DMS153 (cell line): Measurements from ENCODE around the gene SYNGR2.

Experiments
- DNase-seq: peaks from one replicate; lab custom pipeline; 2025; lab: John Stamatoyannopoulos, UW

The SYNGR2 gene

GRCh38 chr17:78168242-78168902 is at the start of gene SYNGR2:
TSS of gene SYNGR2 (plus strand) at chr17:78168581. CDS start at chr17:78168617, 36 bp downstream.
- peak; percentile 58 for DNase-seq

DNA sequence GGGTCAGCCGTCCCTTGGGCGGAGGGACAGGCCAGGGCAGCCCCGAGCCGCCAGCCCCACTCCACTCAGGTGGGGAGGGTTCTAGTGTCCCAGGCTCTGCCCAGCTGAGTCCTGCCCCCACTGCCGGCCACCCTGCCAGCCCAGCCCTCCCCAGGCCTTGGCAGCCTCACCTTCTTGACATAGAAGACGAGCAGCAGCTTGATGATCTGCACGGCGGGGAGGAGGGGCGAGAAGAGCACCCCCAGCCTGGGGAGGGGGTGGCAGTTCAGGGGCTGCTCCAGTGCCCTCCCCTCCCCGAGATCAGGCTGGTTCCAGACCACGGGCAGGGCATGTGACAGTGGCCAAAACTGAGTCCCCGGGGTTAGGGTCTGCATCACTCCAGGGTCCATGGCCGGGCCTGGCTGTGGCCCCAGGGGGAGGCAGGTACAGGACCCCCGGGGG is 49.6 kb upstream of the SYNGR2 start:
- DNase-seq = no peak

- no peak for DNase-seq
Observed at GRCh38 chr17:78120537-78120936, 47.8 kb upstream of the SYNGR2 start.

DNA sequence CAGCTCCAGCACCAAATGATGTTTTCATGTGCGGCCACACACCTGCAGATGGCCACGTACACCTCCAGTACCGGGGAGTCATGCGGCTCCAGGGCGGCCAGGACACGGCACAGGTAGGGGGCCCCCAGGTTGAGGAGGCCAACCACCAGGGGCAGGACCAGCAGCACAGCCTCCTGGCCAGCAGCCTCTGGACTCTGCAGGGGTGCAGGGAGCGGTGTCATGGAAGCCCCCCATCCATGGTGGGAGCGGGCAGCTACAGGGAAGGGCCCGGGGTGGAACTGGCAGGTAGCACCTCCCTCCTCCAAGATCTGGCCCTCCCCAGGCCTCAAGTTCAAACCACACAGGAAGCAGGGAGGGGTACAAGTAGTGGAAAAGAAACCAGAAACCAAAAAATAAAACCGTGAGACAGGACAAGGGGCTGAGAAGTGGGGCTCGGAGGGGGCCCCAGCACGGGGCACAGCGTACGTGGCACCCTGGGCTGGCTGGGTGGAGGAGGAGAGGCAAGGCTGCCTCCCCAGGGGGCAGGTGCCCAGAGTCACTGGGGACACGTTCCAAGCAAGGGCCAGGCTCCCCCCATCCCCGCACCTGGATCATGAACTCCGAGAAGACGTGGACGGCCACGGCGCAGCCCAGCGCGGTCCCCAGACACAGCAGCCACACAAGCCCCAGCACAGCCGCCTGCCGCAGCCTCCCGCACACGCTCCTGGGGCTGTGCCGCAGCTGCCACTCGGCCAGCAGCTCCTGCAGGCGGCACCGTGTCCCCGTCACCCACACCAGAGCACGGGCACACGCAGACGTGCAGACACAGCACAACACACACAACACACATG is 47.2 kb upstream of the SYNGR2 start:
- no peak for DNase-seq

DNA sequence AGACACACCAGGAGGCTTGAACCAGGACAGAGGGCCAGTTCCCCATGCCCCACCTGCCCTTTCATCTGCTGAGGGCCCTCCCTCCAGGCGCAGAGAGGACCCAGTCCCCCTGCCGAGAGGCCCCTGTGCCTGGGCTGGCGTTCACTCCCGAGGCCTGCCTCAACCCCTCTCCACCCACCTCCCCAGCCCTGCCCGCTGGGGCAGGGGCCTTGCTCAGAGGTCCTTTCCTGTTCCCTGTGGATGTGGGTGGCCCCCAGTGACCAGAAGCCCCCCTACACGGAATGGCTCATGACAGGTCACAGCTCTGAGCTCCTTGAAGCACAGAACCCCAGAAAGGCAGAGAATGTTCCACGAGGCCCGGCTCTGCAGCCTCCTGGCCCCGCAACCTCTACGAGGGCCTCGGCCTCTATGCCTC is 46.6 kb upstream of the SYNGR2 start:
- no peak for DNase-seq

DNA sequence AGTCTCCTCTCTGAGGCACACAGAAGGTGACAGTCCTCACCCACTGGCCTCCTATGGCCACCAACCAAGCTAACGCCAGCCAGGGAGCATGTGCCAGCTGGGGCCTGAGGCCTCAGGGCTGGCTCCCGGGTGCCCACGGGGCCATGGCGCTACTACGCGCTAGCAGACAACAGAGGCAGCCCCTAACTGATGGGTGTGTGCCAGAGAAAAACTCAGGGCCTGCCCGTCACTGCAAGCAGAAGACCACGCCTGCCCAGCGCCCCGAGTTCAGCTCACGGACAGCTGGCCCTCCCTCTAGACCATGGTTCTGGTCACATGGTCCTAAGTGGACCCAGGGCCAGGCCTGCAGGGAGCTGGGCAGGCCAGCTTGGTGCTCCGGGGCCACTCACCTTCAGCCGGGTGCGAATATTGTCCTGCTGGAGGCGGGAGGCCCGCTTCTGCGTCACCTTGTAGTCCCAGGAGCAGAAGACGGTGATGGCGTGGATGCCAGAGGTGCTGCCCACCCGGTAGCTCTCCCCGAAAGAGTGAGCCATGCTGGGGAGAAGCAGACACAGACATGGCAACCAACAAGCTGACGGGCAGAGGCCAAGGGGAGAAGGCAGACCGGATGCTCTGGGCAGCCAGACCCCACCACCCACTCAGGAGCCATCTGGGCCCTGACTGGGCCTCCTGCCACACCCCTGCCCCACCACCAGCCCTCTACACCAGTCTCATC is 46.0 kb upstream of the SYNGR2 start:
- no peak for DNase-seq

DNA sequence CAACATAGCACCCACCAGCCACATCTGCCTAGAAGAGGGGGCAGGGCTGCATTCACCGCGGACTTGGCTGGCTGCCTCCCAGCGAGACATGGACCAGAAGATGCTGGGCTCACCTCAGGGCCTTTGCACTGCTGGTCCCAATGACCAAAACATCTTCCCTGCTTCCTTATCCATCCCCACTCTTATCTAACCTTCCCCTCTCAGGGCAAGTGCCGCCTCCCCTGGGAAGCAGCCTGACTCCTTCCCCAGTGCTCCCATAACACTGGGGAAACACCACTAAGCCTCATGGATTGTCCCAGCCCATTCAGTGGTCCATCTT is 45.5 kb upstream of the SYNGR2 start:
- no peak for DNase-seq

DNA sequence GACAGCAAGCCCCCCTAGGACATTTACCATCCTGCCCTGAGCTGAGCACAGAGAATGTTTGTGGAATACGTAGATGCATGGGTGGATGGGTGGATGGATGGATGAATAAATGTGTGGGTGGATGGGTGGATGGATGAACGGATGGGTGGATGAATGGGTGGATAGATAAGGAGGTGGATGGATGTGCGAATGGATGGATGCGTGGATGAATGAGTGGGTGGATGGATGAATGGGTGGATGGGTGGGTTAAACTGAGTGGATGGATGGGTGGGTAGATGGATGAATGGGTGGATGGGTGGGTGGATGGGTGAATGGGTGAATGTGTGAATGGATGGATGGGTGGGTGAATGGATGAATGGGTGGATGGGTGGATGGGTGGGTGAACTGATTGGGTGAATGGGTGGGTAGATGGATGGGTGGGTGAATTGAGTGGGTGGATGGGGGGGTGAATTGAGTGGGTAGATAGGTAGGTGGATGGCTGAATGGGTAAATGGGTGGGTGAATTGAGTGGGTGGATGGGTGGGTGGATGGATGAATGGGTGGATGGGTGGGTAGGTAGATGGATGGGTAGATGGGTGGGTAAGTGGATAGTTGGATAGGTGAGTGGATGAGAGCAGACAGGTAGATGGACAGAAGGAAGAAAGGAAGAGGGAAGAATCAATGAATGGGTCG is 45.0 kb upstream of the SYNGR2 start:
- DNase-seq = no peak

- DNase-seq = no peak
Observed at GRCh38 chr17:78124081-78124835, 44.1 kb upstream of the SYNGR2 start.

DNA sequence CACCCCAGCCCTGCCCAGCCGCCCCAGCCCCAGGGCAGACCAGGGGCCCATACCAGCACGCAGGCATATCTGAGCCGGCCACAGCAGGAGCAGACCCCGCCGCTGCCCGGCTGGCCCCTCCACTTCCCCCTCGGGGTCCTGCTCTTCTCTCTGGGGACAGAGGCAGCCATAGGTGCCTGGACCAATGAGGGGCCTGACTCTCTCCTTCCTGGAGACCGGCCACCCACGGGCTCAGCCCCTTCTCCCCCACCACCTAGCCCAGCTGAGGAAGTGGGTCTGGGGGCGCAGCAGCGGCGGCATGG is 43.6 kb upstream of the SYNGR2 start:
- DNase-seq = no peak

DNA sequence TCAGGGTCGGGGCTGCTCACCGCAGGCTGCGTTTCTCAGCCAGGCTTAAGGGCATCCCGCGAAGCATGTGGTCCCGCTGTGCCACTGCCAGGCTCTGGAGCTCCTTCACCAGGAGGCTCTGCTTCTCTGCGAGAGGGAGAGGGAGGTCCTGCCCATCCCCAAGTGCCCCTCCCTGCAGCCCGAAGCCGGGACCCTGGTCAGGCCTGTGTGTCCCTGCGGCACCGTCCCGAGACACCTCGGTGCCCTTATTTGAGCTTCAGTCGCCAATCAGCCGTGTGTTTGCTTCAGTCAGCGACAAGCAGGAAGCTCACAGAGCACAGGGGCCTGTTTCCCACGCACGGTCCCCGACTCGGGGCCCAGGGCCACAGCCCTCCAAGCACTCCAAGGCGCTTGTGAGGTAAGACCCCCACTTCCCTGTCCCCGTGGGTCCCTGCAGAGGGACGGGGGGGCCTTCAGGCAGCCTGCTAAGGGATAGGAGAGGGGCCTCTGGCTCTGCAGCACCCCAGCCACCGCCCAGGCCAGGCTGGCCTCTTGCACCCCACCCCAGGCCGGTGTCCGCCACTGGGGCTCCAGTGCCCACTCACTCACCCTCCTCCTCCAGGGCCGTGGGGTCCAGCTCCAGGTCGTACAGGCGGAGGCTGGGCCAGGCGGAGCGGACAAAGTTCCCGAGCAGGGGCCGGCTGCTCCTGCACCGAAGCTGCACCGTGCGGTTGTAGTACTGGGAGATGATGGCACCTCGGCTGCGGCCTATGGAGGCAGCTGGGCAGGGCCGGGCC is 43.1 kb upstream of the SYNGR2 start:
- no peak for DNase-seq

- DNase-seq = no peak
Observed at GRCh38 chr17:78125976-78126894, 42.1 kb upstream of the SYNGR2 start.

DNA sequence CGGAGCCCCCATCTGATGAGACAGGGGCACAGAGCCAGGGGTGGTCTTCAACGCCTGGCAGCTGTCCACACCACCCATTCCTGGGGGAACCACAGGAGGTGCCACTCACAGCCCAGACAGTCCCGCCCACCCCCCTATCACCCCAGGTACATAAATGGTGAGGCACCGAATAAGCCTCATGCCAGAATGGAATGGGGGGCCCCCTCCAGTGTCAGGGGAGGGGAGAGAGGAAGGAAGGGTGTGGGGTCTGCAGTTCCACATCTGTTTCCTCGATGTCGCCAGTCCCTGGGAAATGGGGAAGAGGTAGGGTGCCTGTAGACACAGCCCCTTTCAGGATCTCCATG is 41.5 kb upstream of the SYNGR2 start:
- no peak for DNase-seq

DNA sequence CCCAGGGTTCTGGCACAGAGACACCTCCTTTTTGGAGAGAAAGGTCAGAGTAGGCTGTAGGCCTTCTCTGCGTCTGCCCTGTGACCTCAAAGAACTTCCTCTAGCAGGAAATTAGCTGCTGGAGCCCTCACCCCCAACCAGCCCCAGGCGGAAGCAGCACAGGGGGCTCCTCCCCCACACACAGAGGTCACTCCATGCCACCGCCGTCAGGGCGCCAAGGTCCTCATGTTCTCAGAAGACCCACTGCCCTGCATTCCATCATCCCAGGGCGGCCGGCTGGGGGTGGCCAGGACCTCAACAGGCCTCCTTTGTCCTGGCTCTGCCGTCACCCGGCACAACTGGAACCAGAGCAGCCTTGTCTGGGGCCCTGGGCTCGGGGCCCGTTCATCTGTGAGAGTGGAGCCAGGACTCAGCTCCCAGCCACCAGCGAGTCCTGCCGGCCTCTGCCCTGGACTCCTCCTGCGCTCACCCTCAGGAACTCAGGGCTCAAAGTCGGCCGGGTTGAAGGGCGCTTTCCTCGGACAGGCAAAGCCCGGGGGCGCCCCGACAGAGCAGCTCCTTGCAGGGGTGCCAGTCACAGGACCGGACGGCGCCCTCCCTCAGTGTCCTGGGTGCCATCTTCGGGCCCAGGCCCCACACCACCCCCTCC is 41.0 kb upstream of the SYNGR2 start:
- DNase-seq = no peak

GRCh38 chr17:78127888-78128550 is 40.4 kb upstream of the SYNGR2 start:
- DNase-seq = no peak

- DNase-seq = peak; percentile 71
Observed at GRCh38 chr17:78128551-78129350, 39.6 kb upstream of the SYNGR2 start, which contains the start of gene TMC6. TSS of gene TMC6 (minus strand) at chr17:78128755. CDS start at chr17:78126832, 1,923 bp downstream.

DNA sequence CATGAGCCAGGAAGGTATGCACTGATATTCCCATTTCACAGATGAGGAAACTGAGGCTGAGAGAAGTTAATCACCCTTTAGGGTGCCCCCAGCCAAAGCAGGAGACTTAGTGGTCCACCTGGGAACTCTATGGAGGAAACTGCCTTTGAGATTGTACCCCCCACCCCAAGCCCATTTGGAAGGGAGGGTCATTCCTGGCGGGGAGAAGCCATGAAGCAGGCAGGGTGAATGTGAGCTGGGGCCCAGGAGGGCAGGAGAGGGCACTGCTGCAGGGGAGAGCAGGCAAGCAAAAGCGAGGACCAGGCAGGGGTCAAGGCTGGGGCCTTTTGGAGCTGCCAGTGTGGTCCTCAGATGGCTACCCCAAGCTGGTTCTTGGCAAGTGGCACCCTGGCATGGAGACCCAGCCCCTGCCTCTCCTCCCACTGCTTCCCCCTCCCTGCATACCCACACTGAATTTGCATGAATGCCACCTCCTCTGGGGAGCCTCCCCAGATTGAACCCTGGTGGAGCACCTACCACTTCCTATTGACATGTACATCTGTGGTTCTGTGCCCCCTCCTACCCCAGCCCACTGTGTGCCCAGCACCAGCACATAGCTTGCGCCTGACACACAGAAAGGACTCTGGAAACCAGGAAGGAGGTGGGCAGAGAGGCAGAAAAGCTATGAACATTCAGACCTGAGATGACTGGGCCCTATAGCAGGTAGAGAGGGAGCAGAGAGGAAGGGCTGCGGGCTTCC is 38.9 kb upstream of the SYNGR2 start:
- no peak for DNase-seq
